Activated T-cell treated with anti-CD3 and anti-CD28 coated beads, Interleukin-2, amount 50 U/mL, for 72 hours (primary cell): ENCODE measurements around the gene PVALEF. TPM values are rescaled to one million over a fixed set of nuclear protein-coding genes. Genes with fewer than 3 reads are reported as not detected.

Experiments
- ATAC-seq, 2 donors: fragments of 150-1000 bp; cut with Tn5 transposase; replicated peaks in 1 of 2; 2 replicates each; pipeline ENCODE4 v1.10.0; 2021; ENCODE audit warnings: moderate library complexity in 2 of 2, mild to moderate bottlenecking in 1 of 2
- DNase-seq, 2 donors: peaks; one replicate each; pipeline ENCODE4 v3.0.0; 2021 to 2022; ENCODE audit warnings: mixed read lengths in 1 of 2
- H3K27ac Mint-ChIP-seq: one replicate; pipeline ENCODE4 v1.8.0; 2022; ENCODE audit warnings: mild to moderate bottlenecking, moderate library complexity, mixed read lengths
- H3K27me3 Mint-ChIP-seq: one replicate; pipeline ENCODE4 v1.8.0; 2022; ENCODE audit warnings: low read depth, mixed read lengths
- H3K36me3 Mint-ChIP-seq, 2 donors: one replicate each; pipeline ENCODE4 v1.8.0; 2022; ENCODE audit warnings: mixed read lengths in 2 of 2, mild to moderate bottlenecking in 1 of 2; ENCODE audit not compliant: insufficient read depth in 2 of 2
- H3K4me1 Mint-ChIP-seq: one replicate; pipeline ENCODE4 v1.8.0; 2022; ENCODE audit warnings: low read depth, mixed read lengths
- H3K4me3 Mint-ChIP-seq, 2 donors: one replicate each; pipeline ENCODE4 v1.8.0; 2022; ENCODE audit warnings: mild to moderate bottlenecking in 2 of 2, mixed read lengths in 2 of 2, moderate library complexity in 2 of 2
- H3K9me3 Mint-ChIP-seq, 2 donors: one replicate each; pipeline ENCODE4 v1.8.0; 2022; ENCODE audit warnings: mixed read lengths in 2 of 2
- total RNA-seq, 2 donors: library from RNA; stranded (reverse); gene quantifications; one replicate each; pipeline ENCODE4 v1.2.3, GENCODE V29; 2022

Gene PVALEF
- total RNA-seq, 2 donors from 2014 or later = not detected

- Mint-ChIP-seq H3K27ac (no peak overlapping the region), H3K27me3 (peaks cover 8% of the 10 kb centered on the region), H3K4me3 (no peak overlapping the region), H3K36me3 (no peaks in the 10 kb centered on the region), H3K4me1 (no peaks in the 10 kb centered on the region), H3K9me3 (no peaks in the 10 kb centered on the region)
- ATAC-seq (no peak), DNase-seq (no peak)
Observed at GRCh38 chr17:81156866-81157805, 8.2 kb upstream of the PVALEF start.

- no peak for ATAC-seq
- no peaks in the 10 kb centered on the region for H3K36me3 Mint-ChIP-seq
- no peak overlapping the region for H3K4me3 Mint-ChIP-seq
- no peak for DNase-seq
- peaks cover 8% of the 10 kb centered on the region for H3K27me3 Mint-ChIP-seq
- no peaks in the 10 kb centered on the region for H3K9me3 Mint-ChIP-seq
- no peaks in the 10 kb centered on the region for H3K4me1 Mint-ChIP-seq
- H3K27ac Mint-ChIP-seq = no peak overlapping the region
Observed at GRCh38 chr17:81157848-81158687, 7.2 kb upstream of the PVALEF start.

GRCh38 chr17:81158688-81159590 is 6.4 kb upstream of the PVALEF start:
- DNase-seq (no peak), ATAC-seq (no peak)
- Mint-ChIP-seq H3K27ac (no peak overlapping the region), H3K4me3 (no peak overlapping the region), H3K36me3 (no peaks in the 10 kb centered on the region), H3K4me1 (no peaks in the 10 kb centered on the region), H3K9me3 (no peaks in the 10 kb centered on the region), H3K27me3 (peaks cover 8% of the 10 kb centered on the region)

GRCh38 chr17:81159611-81160265 is 5.6 kb upstream of the PVALEF start:
- no peaks in the 10 kb centered on the region for H3K4me1 Mint-ChIP-seq

GRCh38 chr17:81160306-81160705 is 5.0 kb upstream of the PVALEF start:
- Mint-ChIP-seq H3K27me3 (peaks cover 8% of the 10 kb centered on the region), H3K27ac (no peak overlapping the region), H3K36me3 (no peaks in the 10 kb centered on the region), H3K9me3 (no peaks in the 10 kb centered on the region), H3K4me1 (no peaks in the 10 kb centered on the region), H3K4me3 (no peak overlapping the region)
- no peak for DNase-seq
- no peak for ATAC-seq

More at GRCh38 chr17:81159611-81160265, 5.6 kb upstream of the PVALEF start:
- DNase-seq (no peak), ATAC-seq (no peak)
- H3K4me3 Mint-ChIP-seq = no peak overlapping the region
- no peaks in the 10 kb centered on the region for H3K36me3 Mint-ChIP-seq
- no peak overlapping the region for H3K27ac Mint-ChIP-seq
- H3K27me3 Mint-ChIP-seq = peaks cover 8% of the 10 kb centered on the region
- no peaks in the 10 kb centered on the region for H3K9me3 Mint-ChIP-seq

- H3K36me3 Mint-ChIP-seq = no peaks in the 10 kb centered on the region
Observed at GRCh38 chr17:81160747-81161453, 4.4 kb upstream of the PVALEF start.

GRCh38 chr17:81161536-81161935 is 3.8 kb upstream of the PVALEF start:
- H3K4me1 Mint-ChIP-seq = no peaks in the 10 kb centered on the region
- no peak for ATAC-seq
- no peaks in the 10 kb centered on the region for H3K36me3 Mint-ChIP-seq
- no peaks in the 10 kb centered on the region for H3K9me3 Mint-ChIP-seq
- no peak for DNase-seq
- H3K27me3 Mint-ChIP-seq = peaks cover 8% of the 10 kb centered on the region
- H3K27ac Mint-ChIP-seq = no peak overlapping the region
- no peak overlapping the region for H3K4me3 Mint-ChIP-seq

More at GRCh38 chr17:81160747-81161453, 4.4 kb upstream of the PVALEF start:
- no peak overlapping the region for H3K4me3 Mint-ChIP-seq
- peaks cover 8% of the 10 kb centered on the region for H3K27me3 Mint-ChIP-seq
- DNase-seq (no peak), ATAC-seq (no peak)
- no peaks in the 10 kb centered on the region for H3K9me3 Mint-ChIP-seq
- H3K27ac Mint-ChIP-seq = no peak overlapping the region
- no peaks in the 10 kb centered on the region for H3K4me1 Mint-ChIP-seq

- no peaks in the 10 kb centered on the region for H3K9me3 Mint-ChIP-seq
- no peak overlapping the region for H3K27ac Mint-ChIP-seq
- H3K36me3 Mint-ChIP-seq = no peaks in the 10 kb centered on the region
- H3K4me1 Mint-ChIP-seq = no peaks in the 10 kb centered on the region
- DNase-seq = no peak
- ATAC-seq = no peak
- H3K4me3 Mint-ChIP-seq = no peak overlapping the region
- H3K27me3 Mint-ChIP-seq = peaks cover 8% of the 10 kb centered on the region
Observed at GRCh38 chr17:81161972-81162371, 3.3 kb upstream of the PVALEF start.

GRCh38 chr17:81162491-81162890 is 2.8 kb upstream of the PVALEF start:
- no peaks in the 10 kb centered on the region for H3K4me1 Mint-ChIP-seq
- H3K4me3 Mint-ChIP-seq = no peak overlapping the region
- H3K27ac Mint-ChIP-seq = no peak overlapping the region

GRCh38 chr17:81163051-81163695 is 2.1 kb upstream of the PVALEF start:
- H3K4me1 Mint-ChIP-seq = no peaks in the 10 kb centered on the region
- no peak overlapping the region for H3K4me3 Mint-ChIP-seq
- H3K27me3 Mint-ChIP-seq = peaks cover 8% of the 10 kb centered on the region

More at GRCh38 chr17:81162491-81162890, 2.8 kb upstream of the PVALEF start:
- Mint-ChIP-seq H3K9me3 (no peaks in the 10 kb centered on the region), H3K36me3 (no peaks in the 10 kb centered on the region), H3K27me3 (peaks cover 8% of the 10 kb centered on the region)
- DNase-seq (no peak), ATAC-seq (no peak)

GRCh38 chr17:81163703-81164370 is 1.5 kb upstream of the PVALEF start:
- ATAC-seq = no peak
- H3K27me3 Mint-ChIP-seq = peaks cover 8% of the 10 kb centered on the region
- no peak for DNase-seq
- no peaks in the 10 kb centered on the region for H3K36me3 Mint-ChIP-seq
- no peak overlapping the region for H3K27ac Mint-ChIP-seq
- no peaks in the 10 kb centered on the region for H3K4me1 Mint-ChIP-seq
- H3K9me3 Mint-ChIP-seq = no peaks in the 10 kb centered on the region
- no peak overlapping the region for H3K4me3 Mint-ChIP-seq

More at GRCh38 chr17:81163051-81163695, 2.1 kb upstream of the PVALEF start:
- no peak overlapping the region for H3K27ac Mint-ChIP-seq
- DNase-seq = no peak
- H3K36me3 Mint-ChIP-seq = no peaks in the 10 kb centered on the region
- ATAC-seq = no peak
- H3K9me3 Mint-ChIP-seq = no peaks in the 10 kb centered on the region
